ENCODE data around the gene GLCE. TPM values are rescaled to one million over a fixed set of nuclear protein-coding genes. Genes with fewer than 3 reads are reported as not detected.

The GLCE gene
- total RNA-seq, 1 donor from 2014 or later, result 8.5 TPM

GRCh38 chr15:69154078-69154477 lies 6.4 kb upstream of the GLCE start:
- H3K4me1 Mint-ChIP-seq (ENCODE audit: unreplicated experiment), result peaks cover 10% of the 10 kb centered on the region
- DNase-seq (ENCODE audit: low spot score), result no peak
- no peaks in the 10 kb centered on the region for H3K36me3 Mint-ChIP-seq (ENCODE audit: low read depth, unreplicated experiment)
- no peak overlapping the region for H3K4me3 Mint-ChIP-seq (ENCODE audit: unreplicated experiment)
- peak overlapping the region; percentile 1 for H3K27ac Mint-ChIP-seq (ENCODE audit: unreplicated experiment)
- no peaks in the 10 kb centered on the region for H3K27me3 Mint-ChIP-seq (ENCODE audit: unreplicated experiment)
- TF ChIP-seq, protein P1, sequence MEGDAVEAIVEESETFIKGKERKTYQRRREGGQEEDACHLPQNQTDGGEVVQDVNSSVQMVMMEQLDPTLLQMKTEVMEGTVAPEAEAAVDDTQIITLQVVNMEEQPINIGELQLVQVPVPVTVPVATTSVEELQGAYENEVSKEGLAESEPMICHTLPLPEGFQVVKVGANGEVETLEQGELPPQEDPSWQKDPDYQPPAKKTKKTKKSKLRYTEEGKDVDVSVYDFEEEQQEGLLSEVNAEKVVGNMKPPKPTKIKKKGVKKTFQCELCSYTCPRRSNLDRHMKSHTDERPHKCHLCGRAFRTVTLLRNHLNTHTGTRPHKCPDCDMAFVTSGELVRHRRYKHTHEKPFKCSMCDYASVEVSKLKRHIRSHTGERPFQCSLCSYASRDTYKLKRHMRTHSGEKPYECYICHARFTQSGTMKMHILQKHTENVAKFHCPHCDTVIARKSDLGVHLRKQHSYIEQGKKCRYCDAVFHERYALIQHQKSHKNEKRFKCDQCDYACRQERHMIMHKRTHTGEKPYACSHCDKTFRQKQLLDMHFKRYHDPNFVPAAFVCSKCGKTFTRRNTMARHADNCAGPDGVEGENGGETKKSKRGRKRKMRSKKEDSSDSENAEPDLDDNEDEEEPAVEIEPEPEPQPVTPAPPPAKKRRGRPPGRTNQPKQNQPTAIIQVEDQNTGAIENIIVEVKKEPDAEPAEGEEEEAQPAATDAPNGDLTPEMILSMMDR (IDR thresholded peaks at IDR 0.05; ENCODE audit: unreplicated experiment), result no peak
- no peaks in the 10 kb centered on the region for H3K9me3 Mint-ChIP-seq (ENCODE audit: unreplicated experiment)

DNA sequence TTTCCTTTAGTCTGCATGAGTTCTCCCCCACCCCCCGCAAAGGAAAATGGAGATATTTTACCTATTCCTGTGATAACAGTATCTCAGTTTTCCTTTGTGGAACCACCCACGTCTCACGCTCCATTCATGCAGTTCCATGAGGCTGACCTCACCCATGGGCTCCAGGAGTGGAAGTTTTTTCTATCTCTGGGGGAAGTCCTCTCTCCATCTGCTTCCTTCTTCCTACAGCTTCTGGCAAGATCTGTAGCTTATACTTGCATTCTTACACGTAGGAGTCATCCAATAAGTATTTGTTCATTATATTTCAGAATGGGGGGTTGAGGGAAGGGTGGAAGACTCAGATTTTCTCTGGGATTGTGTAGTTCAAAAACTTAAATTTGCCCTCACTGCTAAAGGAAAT lies 5.8 kb upstream of the GLCE start:
- peaks cover under 1% of the 10 kb centered on the region for H3K27me3 Mint-ChIP-seq (ENCODE audit: unreplicated experiment)
- H3K9me3 Mint-ChIP-seq (ENCODE audit: unreplicated experiment), result no peaks in the 10 kb centered on the region
- H3K27ac Mint-ChIP-seq (ENCODE audit: unreplicated experiment), result peak overlapping the region; percentile 1
- H3K4me1 Mint-ChIP-seq (ENCODE audit: unreplicated experiment), result peaks cover 10% of the 10 kb centered on the region
- no peak for DNase-seq (ENCODE audit: low spot score)
- TF ChIP-seq, protein P1 (IDR thresholded peaks at IDR 0.05; ENCODE audit: unreplicated experiment), result no peak
- no peak overlapping the region for H3K4me3 Mint-ChIP-seq (ENCODE audit: unreplicated experiment)
- H3K36me3 Mint-ChIP-seq (ENCODE audit: low read depth, unreplicated experiment), result no peaks in the 10 kb centered on the region

GRCh38 chr15:69156736-69157381 lies 3.6 kb upstream of the GLCE start:
- H3K27ac Mint-ChIP-seq (ENCODE audit: unreplicated experiment), result no peak overlapping the region
- H3K4me3 Mint-ChIP-seq (ENCODE audit: unreplicated experiment), result no peak overlapping the region

DNA sequence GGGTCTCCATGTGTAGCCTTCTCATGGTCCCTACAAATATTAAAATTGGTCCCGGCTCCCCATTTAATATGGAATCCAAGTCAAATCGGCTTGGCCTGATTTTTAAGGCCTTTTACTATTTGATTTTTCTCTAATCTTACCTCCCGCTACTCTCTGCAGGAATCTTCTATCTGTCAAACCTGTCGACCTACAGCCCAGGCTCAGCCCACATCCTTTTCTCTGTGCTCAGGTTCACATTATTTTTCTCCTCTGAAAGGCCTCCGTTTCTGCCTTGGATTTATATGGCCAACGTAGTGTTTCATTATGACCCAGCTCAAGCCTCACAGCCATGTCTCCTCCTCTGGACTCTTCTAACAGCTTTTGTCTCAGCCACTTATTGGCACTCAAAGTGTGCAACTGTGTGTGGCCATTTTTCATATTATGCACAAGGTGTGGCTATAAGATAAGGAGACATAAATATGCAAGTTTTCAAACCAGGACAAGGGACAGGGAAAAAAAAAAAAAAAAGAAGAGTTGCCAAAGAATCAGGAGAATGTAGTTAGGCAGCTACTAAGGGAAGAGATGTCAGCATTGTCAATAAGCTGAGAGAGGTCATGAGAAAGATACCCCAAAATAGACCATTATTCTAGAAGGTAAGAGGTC lies 2.1 kb upstream of the GLCE start:
- H3K27me3 Mint-ChIP-seq (ENCODE audit: unreplicated experiment), result peaks cover 6% of the 10 kb centered on the region
- H3K4me1 Mint-ChIP-seq (ENCODE audit: unreplicated experiment), result peaks cover 23% of the 10 kb centered on the region
- no peaks in the 10 kb centered on the region for H3K9me3 Mint-ChIP-seq (ENCODE audit: unreplicated experiment)
- H3K27ac Mint-ChIP-seq (ENCODE audit: unreplicated experiment), result no peak overlapping the region
- no peaks in the 10 kb centered on the region for H3K36me3 Mint-ChIP-seq (ENCODE audit: low read depth, unreplicated experiment)
- no peak for DNase-seq (ENCODE audit: low spot score)
- TF ChIP-seq, protein P1 (IDR thresholded peaks at IDR 0.05; ENCODE audit: unreplicated experiment), result no peak
- no peak overlapping the region for H3K4me3 Mint-ChIP-seq (ENCODE audit: unreplicated experiment)

More at GRCh38 chr15:69156736-69157381, 3.6 kb upstream of the GLCE start:
- Mint-ChIP-seq H3K36me3 (ENCODE audit: low read depth, unreplicated experiment) (no peaks in the 10 kb centered on the region), H3K4me1 (ENCODE audit: unreplicated experiment) (peaks cover 19% of the 10 kb centered on the region), H3K27me3 (ENCODE audit: unreplicated experiment) (peaks cover 4% of the 10 kb centered on the region), H3K9me3 (ENCODE audit: unreplicated experiment) (no peaks in the 10 kb centered on the region)
- no peak for DNase-seq (ENCODE audit: low spot score)
- TF ChIP-seq, protein P1 (IDR thresholded peaks at IDR 0.05; ENCODE audit: unreplicated experiment), result no peak

GRCh38 chr15:69158843-69159240 lies 1.6 kb upstream of the GLCE start:
- TF ChIP-seq, protein P1 (IDR thresholded peaks at IDR 0.05; ENCODE audit: unreplicated experiment), result no peak
- Mint-ChIP-seq H3K36me3 (ENCODE audit: low read depth, unreplicated experiment) (no peaks in the 10 kb centered on the region), H3K4me3 (ENCODE audit: unreplicated experiment) (no peak overlapping the region), H3K9me3 (ENCODE audit: unreplicated experiment) (no peaks in the 10 kb centered on the region), H3K27ac (ENCODE audit: unreplicated experiment) (no peak overlapping the region), H3K4me1 (ENCODE audit: unreplicated experiment) (peaks cover 23% of the 10 kb centered on the region), H3K27me3 (ENCODE audit: unreplicated experiment) (peaks cover 6% of the 10 kb centered on the region)
- DNase-seq (ENCODE audit: low spot score), result no peak

All from endothelial cell (in vitro differentiated cells).